GM21529 (cell line): Measurements from ENCODE around the gene ALPG.
"Not testable (repeated sequence)": the region's sequence is repeated elsewhere in the genome, so short reads cannot be mapped to it uniquely, and the experiment has no call there.

ENCODE experiments used
- ATAC-seq: cut with Tn5 transposase; IDR thresholded peaks from one replicate; pipeline ENCODE4 v1.9.1; 2021; ENCODE audit not compliant: unreplicated experiment

Gene ALPG

GRCh38 chr2:232438951-232439757 lies 32.5 kb downstream of the ALPG start:
- ATAC-seq = no peak

- no peak for ATAC-seq
Observed at GRCh38 chr2:232439758-232440135, 33.1 kb downstream of the ALPG start.

DNA sequence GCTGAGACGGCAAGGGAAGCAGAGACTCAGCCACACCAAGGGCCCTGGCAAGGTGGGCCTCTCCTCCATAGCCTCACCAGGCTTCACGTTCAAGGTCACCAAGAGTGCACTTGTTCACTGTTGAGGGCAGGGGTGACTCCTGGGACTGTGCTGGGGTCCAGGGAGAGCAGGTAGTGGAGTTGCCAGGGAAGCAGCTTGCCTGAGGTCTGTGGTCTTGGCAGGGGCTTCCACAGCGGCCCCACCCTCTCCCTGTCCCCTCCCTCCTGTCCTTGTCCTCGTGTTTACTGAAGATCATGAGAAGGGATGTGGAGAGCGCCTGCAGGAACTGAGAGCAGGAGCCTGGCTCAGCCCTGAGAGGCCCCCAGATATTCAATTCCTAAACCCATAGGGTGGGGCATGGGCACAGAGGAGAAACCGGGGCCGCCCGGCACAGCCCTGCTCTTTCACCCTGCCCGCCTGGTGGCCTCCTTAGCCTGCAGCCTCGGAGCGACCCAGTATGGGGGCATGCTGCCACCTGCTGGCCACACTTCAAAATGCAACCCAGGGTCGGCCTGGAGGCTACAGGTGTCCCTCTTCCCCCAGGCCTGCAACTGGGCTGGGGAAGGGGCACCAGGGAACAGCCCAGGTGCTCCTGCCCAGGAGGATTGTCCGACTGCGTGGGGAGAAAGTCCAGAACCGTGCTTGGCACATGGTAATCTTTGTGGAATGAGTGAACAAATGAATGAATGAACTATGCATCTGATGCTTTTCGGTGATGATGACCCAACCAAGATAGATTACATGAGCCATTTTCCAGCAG lies 33.8 kb downstream of the ALPG start:
- ATAC-seq = peak; percentile 88

DNA sequence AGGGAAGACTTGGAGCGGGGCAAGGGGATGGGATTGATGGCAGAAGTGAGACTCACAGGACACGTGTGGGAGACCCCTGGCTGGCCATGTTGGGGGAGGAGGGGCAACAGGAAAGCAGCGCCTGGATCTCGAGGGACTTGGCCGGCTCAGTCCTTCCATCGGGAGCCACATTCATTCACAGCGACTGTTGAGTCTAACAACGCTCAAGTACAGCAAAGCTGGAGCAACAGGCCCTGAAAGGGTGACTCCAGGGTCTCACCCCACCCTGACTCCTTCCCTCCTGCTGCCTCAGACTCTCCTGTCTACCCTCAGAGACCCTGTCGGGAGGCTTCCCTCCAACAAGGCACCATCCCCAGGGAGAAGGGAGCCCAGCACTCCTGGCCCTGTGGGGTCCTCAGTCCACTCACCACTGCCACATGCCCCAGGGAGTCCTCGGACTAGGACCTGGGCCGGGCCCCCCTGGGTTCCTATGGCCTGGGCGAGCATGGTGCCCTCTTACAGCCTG lies 34.6 kb downstream of the ALPG start:
- no peak for ATAC-seq

DNA sequence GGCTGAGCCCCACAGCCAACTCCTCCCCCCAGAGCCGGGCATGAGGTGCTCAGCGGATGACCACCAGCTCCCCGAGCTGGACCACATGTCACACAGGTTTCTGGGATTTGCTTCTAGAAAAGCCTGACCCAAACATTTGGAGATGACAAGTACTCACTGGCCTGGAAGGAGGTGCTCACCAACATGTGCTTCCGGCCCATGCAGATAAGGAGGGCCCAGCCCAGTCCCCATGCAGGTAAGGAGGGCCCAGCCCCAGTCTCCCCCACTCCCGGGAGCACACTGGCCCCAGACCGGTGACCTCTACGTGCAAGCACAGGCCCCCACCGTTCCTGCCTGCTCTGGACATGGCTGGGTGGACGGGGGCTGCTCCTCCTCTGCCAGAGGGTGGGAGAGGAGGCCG lies 35.3 kb downstream of the ALPG start:
- ATAC-seq = not testable (repeated sequence)

DNA sequence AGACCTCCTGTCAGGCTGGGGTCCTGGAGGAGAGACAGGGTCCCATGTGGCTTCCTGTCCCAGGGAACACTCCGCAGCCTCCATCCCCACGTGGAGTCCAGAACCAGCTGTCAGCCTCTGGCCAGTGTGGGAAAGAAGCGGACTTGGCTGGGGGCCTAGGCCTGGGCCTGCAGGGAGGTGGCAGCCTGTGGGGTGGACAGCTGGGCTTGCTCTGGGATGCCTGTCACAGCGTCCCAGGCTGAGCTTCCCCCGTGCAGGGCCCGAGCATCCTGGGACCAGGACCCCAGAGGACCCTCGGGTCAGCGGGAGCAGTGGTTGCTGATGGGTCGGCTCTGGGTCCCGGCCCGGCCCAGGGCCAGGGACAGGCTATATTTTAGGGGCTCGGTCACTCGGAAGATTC lies 35.8 kb downstream of the ALPG start:
- ATAC-seq = not testable (repeated sequence)

DNA sequence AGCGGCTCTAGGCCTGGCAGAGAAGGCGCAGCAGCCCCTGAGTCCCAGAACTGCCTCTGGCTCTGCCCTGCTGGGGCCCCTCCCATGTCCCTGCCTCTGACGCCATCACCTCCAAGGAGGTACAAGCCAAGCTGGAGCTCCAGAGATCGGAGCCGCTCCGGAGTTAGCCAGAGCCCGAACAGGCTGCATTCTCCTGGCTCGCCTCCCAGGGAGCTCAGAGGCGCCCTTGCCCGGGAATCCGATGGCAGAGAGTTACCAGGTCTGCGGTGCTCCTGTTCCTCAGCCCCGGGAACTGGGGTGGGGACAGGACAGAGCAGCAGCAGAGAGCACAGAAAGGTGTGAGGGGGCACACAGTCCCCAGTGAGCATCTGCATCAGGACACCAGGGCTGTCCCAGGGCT lies 36.4 kb downstream of the ALPG start:
- not testable (repeated sequence) for ATAC-seq

- ATAC-seq = not testable (repeated sequence)
Observed at GRCh38 chr2:232443669-232444408, 37.2 kb downstream of the ALPG start.

DNA sequence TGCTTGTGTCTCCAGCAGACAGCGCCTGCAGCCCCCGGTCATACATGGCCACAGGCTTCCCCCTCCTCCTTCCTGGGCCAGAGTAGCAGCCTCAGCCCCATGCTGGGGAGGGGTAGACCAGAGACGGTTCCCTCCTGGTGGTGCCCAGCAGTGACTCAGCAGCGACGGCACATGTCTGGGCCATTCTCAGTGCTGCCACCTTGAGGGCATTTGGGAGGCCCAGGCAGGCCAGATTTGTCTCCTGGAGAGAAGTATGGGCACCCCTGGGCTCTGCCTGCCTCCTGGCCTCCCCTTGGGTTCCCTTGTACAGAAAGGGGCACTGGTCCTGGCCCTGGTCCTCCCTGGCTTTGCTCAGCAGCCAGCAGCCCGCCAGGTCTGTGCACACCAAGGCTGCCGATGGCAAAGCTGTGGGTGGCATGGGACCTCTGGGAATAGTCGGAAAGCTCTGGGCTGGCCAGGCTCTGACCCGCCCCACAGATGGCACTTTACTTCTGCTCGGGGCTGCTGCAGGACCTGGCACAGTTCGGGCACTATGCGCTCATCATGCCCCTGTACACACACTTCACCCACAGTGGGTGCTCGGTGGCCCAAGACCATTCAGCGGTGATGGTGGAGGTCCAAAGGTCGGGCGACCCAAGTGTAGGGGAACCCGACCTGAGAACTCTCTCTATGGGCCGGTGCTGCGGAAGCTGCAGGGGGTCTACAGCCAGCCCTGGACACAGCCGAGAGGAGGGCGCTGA lies 37.9 kb downstream of the ALPG start:
- ATAC-seq = no peak

- not testable (repeated sequence) for ATAC-seq
Observed at GRCh38 chr2:232445149-232445885, 38.7 kb downstream of the ALPG start.

DNA sequence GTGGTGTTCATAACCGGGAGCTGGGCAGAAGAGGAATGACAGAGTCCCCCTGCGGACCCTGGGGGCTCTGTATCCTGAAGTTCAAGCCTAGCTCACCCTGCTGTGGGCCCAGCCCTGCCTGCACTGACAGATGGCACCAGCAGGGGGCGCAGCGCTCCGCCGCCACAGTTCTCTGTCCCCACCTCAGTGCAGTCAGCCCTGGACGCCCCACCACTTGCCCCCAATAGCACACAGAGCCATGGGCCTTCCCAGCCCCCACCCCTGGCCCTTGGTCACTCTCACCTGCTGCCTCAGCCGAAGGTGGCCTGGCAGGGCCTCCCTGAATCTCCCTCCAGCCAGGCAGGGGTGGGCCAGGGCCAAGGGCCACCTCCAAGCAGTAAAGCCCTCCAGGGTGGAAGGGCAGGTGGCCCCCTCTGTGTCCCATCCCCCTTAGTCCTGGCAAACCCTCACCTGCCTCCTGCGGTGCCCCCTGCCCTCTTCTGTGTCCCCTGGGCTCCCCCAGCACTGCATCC lies 39.7 kb downstream of the ALPG start:
- ATAC-seq = not testable (repeated sequence)

- no peak for ATAC-seq
Observed at GRCh38 chr2:232447091-232447620, 40.5 kb downstream of the ALPG start.

DNA sequence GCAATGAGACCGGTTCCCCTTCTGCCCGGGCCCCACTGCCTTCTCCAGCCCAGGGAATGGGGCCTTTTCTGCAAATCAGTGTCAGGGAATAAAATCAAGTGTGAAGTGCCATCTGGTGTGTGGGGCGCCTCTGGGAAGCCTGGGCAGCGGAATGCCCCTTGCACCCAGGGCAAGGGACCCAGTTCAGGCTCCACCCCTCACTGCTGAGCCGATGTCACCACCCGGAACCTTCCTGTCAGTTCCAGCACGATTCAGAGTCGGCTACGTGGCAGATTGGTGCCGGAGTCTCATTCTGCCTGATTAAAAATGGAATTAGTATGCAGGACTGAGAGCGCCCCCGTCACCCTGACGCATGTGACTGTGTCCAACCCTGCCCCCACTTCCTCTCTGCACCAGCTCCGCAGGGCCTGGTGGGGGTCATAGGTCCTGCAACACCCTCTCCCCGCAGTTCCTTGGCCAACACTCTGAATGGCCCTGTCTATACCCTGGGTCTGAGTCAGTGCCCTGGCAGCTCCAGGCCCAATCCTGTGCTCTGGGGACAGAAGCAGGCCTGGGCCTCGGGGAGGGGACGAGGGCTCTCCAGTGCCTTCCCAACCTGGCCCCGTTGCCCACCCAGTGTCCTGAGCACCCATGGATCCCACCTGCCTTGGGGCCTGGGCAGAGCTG lies 41.1 kb downstream of the ALPG start:
- no peak for ATAC-seq

GRCh38 chr2:232448304-232448690 lies 41.7 kb downstream of the ALPG start:
- no peak for ATAC-seq

GRCh38 chr2:232449964-232450363 lies 43.3 kb downstream of the ALPG start:
- no peak for ATAC-seq

DNA sequence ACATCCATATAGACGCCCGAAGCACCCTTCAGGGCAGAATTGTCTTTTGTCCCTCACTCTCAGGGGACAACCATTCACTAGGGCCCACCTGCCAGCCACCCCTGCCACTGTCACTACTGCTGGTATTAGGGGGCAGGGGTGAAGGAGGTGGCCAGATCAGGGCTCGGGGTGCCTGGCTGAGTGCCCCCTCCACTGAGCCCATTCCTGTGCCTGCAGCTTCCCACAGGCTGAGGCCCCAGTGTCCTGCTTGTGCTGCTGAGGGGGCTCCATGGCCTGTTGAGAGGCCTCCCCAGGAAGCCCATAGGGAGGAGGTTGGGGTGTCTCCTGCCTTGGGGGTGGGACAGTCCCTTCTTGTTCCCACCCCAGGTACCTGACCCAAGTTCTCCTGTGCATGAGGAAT lies 45.0 kb downstream of the ALPG start:
- not testable (repeated sequence) for ATAC-seq

DNA sequence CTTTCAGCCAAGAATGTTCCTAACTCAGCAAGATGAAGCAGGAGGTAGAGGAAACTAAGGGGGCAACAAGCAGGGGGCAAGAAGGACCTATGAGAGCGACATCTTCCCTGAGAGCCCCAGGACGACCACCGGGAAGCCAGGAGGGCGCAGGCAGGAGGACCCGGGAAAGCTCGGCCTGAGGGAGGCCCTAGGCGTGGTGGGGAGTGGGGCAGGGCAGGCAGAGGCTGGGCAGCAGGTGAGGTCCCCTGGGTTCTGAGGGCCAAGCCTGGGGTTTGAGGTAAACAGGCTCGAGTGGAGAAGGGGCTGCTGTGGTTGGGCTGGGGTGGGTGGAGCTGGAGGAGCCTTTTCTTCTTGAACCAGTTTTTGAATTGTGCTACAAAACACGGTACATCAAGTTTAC lies 48.0 kb downstream of the ALPG start:
- no peak for ATAC-seq

DNA sequence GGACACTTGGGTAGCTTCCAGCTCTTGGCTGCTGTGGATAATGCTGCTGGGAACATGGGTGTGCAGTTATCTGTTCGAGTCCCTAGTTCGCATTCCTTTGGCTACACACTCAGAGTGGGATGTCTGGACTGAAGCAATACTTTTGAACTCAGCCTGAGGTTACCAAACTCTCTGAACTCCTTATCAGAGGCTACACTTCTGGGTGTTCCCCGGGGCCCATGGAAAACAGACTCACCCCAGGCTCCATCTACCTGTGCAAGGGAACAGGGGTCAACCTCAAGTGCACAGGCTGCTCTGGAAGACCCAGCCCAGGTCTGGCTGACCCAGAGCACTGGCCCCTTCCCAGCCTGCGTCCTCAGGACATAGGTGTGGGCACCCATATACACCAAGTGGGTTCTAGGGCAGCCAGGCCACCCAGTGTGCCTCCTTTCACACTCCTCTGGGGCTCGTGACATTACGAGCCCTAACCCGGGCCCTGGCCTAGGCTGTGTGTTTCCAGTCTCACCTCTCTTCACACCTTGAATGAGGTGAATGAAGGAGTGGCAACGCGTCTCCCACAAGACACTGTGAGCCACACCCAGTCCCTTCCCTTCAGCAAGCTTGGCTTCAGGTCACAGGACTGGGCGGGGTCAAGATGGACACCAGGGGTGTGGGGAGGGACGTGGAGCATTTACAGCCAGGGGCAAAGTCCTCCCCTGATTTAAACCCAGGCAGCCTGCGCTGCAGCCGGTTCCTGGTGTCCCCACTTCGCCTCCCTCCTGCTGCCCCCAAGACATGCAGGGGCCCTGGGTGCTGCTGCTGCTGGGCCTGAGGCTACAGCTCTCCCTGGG lies 49.0 kb downstream of the ALPG start, which contains the start of gene ALPI:
ALPI (plus strand) TSS at position 728 of the 830 bp plus-strand sequence; CDS start at position 775, 47 bp downstream.
- ATAC-seq = no peak
